Neuronal stem cell (in vitro differentiated cells): ENCODE measurements around the gene ZNF334. TPM values are rescaled to one million over a fixed set of nuclear protein-coding genes. Genes with fewer than 3 reads are reported as not detected.

Source experiments
- DNase-seq: peaks from one replicate; pipeline ENCODE4 v3.0.0-alpha.2; 2013; ENCODE audit warnings: low spot score
- H2AFZ ChIP-seq: one replicate; pipeline ENCODE4 v1.6.1; 2013; ENCODE audit warnings: mild to moderate bottlenecking, low read length, inconsistent platforms
- H2AK5ac ChIP-seq: 2 replicates; pipeline ENCODE4 v1.6.1; 2013; ENCODE audit warnings: low read depth, mild to moderate bottlenecking, inconsistent platforms, low read length, moderate library complexity, mixed read lengths
- H2BK120ac ChIP-seq: 2 replicates; pipeline ENCODE4 v1.6.1; 2013; ENCODE audit warnings: low read depth, mild to moderate bottlenecking, inconsistent platforms, low read length, moderate library complexity, mixed read lengths
- H2BK12ac ChIP-seq: one replicate; pipeline ENCODE4 v1.6.1; 2013; ENCODE audit warnings: low read length, inconsistent platforms
- H2BK15ac ChIP-seq: 2 replicates; pipeline ENCODE4 v1.6.1; 2013; ENCODE audit warnings: mild to moderate bottlenecking, low read length, inconsistent platforms, mixed read lengths
- H2BK5ac ChIP-seq: one replicate; pipeline ENCODE4 v1.6.1; 2013; ENCODE audit warnings: inconsistent platforms, mild to moderate bottlenecking, low read length, moderate library complexity
- H3K14ac ChIP-seq: one replicate; pipeline ENCODE4 v1.6.1; 2013; ENCODE audit warnings: low read length, inconsistent platforms
- H3K18ac ChIP-seq: 2 replicates; pipeline ENCODE4 v1.6.1; 2013; ENCODE audit warnings: low read length, inconsistent platforms
- H3K23ac ChIP-seq: 2 replicates; pipeline ENCODE4 v1.6.1; 2013; ENCODE audit warnings: low read depth, mild to moderate bottlenecking, mixed read lengths, low read length, inconsistent platforms; ENCODE audit not compliant: poor library complexity
- H3K27ac ChIP-seq: replicated peaks from 3 replicates; pipeline ENCODE4 v1.5.1; 2013; ENCODE audit warnings: low read length, inconsistent platforms
- H3K27me3 ChIP-seq, 3 experiments: 2 replicates each; pipeline ENCODE4 v1.6.1; 2013; ENCODE audit warnings: low read length in 3 of 3, mild to moderate bottlenecking in 2 of 3, inconsistent platforms in 1 of 3, low read depth in 1 of 3, mixed read lengths in 1 of 3, moderate library complexity in 1 of 3; ENCODE audit not compliant: control insufficient read depth in 3 of 3, insufficient read depth in 3 of 3
- H3K36me3 ChIP-seq, 2 donors: replicated peaks in 1 of 2; 2 replicates each; pipeline ENCODE4 v1.6.1; 2013; ENCODE audit warnings: low read length in 2 of 2; ENCODE audit not compliant: control insufficient read depth in 2 of 2, insufficient read depth in 2 of 2
- H3K4ac ChIP-seq: 2 replicates; pipeline ENCODE4 v1.6.1; 2013; ENCODE audit warnings: inconsistent platforms, mild to moderate bottlenecking, low read length, moderate library complexity
- H3K4me1 ChIP-seq, 2 donors: 1 replicate in 1 of 2; 2 replicates in 1 of 2; pipeline ENCODE4 v1.6.1; 2013; ENCODE audit warnings: low read length in 2 of 2, low read depth in 1 of 2; ENCODE audit not compliant: control insufficient read depth in 2 of 2, insufficient read depth in 1 of 2
- H3K4me2 ChIP-seq: one replicate; pipeline ENCODE4 v1.6.1; 2013; ENCODE audit warnings: mild to moderate bottlenecking, low read length, inconsistent platforms; ENCODE audit not compliant: insufficient read depth, poor library complexity, severe bottlenecking
- H3K4me3 ChIP-seq, 2 donors: 2 replicates each; pipeline ENCODE4 v1.5.1; 2013; ENCODE audit warnings: low read length in 2 of 2, mild to moderate bottlenecking in 2 of 2, inconsistent platforms in 1 of 2, moderate library complexity in 1 of 2
- H3K79me1 ChIP-seq: one replicate; pipeline ENCODE4 v1.6.1; 2013; ENCODE audit warnings: low read depth, mild to moderate bottlenecking, inconsistent platforms, low read length, moderate library complexity
- H3K9ac ChIP-seq: one replicate; pipeline ENCODE4 v1.6.1; 2013; ENCODE audit warnings: mild to moderate bottlenecking, low read depth, low read length, inconsistent platforms; ENCODE audit not compliant: poor library complexity
- H3K9me3 ChIP-seq, 2 donors: replicated peaks in 1 of 2; 2 replicates each; pipeline versions ENCODE3 to v1.6.1; 2013; ENCODE audit warnings: low read length in 2 of 2, mild to moderate bottlenecking in 2 of 2, inconsistent platforms in 1 of 2, low read depth in 1 of 2, mixed read lengths in 1 of 2, moderate library complexity in 1 of 2; ENCODE audit not compliant: control insufficient read depth in 2 of 2, insufficient read depth in 1 of 2
- H4K8ac ChIP-seq: one replicate; pipeline ENCODE4 v1.6.1; 2013; ENCODE audit warnings: low read depth, mild to moderate bottlenecking, inconsistent platforms, low read length, moderate library complexity
- H4K91ac ChIP-seq: one replicate; pipeline ENCODE4 v1.6.1; 2013; ENCODE audit warnings: low read length, low read depth, mild to moderate bottlenecking, inconsistent platforms; ENCODE audit not compliant: poor library complexity
- WGBS, 2 donors: extraction: QIAGEN DNeasy Blood & Tissue Kit; methylation state at CpG; one replicate each; pipeline ENCODE4 v1.1.7; 2013; ENCODE audit warnings: missing lambda C conversion rate in 2 of 2, mixed read lengths in 1 of 2; ENCODE audit not compliant: insufficient read length in 2 of 2, insufficient replicate concordance in 1 of 2; ENCODE audit errors: extremely low coverage in 2 of 2; 5-methylcytosine and 5-hydroxymethylcytosine counted together
- polyA plus RNA-seq, 2 experiments: library from polyadenylated mRNA; stranded (reverse); fragments of 200-250 nt; gene quantifications; one replicate each; pipeline ENCODE4 v1.2.3, GENCODE V29; 2013

The ZNF334 gene
- 14.2 TPM for polyA plus RNA-seq (2013, experiment 1 of 2)
- polyA plus RNA-seq (2013, experiment 2 of 2): 14.9 TPM

DNA sequence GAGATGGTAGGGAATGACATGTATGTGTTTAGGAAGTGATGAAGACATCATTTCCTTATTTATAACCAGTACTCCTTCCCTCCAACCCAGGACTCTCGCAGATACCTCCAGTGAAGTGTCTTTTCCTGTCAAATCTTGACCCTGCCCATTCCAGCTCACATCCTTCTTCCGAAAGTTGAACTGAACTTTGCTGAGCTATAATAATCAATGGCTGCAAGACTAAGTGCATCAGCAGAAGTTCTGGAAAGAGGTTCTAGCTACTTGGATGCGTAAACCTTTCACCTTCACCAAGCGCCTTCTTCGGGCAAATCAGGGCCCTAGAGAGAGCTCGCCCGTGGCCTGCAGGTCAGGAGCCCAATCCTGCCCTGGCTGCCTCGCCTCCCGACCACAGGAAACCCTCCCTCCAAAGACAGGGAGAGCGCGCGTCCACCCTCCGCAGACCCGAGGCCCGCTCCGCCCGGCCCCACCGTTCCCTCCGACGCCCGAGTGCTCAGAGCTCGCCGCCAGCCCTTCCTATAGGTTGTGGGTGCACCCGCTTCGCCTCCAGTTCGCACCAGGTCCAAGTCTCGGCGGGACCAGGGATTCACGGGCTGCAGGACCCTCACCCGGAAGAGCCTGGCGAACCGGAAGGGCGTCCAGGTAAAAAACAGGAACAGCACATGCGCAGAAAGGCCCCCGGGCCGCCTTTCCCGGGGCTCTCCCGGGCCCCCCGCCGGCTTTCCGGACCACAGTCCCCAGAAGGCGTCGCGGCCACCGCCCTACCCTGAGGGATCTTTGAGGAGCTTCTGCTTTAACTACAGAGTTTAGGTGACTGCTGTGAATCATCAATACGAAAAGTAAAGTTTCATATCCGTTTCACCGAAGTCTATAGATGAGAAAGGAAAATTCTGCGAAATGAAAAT lies at the start of gene ZNF334:
ZNF334 (minus strand) TSS at position 617 of the 902 bp plus-strand sequence. CDS start 1,457 bp downstream, outside the sequence.
- Histone ChIP-seq H2BK12ac (no peak within 1 kb of the TSS), H3K4me1 (peaks cover 0 to 2% of the 10 kb centered on the region in 2 donors), H2BK120ac (no peak within 1 kb of the TSS), H2BK5ac (no peak within 1 kb of the TSS), H4K91ac (no peak within 1 kb of the TSS), H4K8ac (no peak within 1 kb of the TSS), H3K4ac (no peak within 1 kb of the TSS), H3K18ac (peak within 1 kb of the TSS; percentile 91), H3K9ac (peak within 1 kb of the TSS; percentile 94), H3K9me3 (peaks cover 2 to 9% of the 10 kb centered on the region in 2 donors), H2BK15ac (no peak within 1 kb of the TSS), H3K14ac (peak within 1 kb of the TSS; percentile 56), H3K4me2 (peak within 1 kb of the TSS; percentile 57), H3K27me3 (no peaks in the 10 kb centered on the region), H2AFZ (peak within 1 kb of the TSS; percentile 92), H2AK5ac (no peak within 1 kb of the TSS), H3K23ac (peak within 1 kb of the TSS; percentile 59), H3K36me3 (peaks cover 7 to 39% of the 10 kb centered on the region in 2 donors), H3K79me1 (no peaks in the 10 kb centered on the region), H3K4me3 (peak within 1 kb of the TSS; percentile 58 to 99), H3K27ac (peak within 1 kb of the TSS; percentile 44)
- WGBS, 2 donors: no CpG with 5 or more reads among the region's 49 CpGs
- peak; percentile 67 for DNase-seq

DNA sequence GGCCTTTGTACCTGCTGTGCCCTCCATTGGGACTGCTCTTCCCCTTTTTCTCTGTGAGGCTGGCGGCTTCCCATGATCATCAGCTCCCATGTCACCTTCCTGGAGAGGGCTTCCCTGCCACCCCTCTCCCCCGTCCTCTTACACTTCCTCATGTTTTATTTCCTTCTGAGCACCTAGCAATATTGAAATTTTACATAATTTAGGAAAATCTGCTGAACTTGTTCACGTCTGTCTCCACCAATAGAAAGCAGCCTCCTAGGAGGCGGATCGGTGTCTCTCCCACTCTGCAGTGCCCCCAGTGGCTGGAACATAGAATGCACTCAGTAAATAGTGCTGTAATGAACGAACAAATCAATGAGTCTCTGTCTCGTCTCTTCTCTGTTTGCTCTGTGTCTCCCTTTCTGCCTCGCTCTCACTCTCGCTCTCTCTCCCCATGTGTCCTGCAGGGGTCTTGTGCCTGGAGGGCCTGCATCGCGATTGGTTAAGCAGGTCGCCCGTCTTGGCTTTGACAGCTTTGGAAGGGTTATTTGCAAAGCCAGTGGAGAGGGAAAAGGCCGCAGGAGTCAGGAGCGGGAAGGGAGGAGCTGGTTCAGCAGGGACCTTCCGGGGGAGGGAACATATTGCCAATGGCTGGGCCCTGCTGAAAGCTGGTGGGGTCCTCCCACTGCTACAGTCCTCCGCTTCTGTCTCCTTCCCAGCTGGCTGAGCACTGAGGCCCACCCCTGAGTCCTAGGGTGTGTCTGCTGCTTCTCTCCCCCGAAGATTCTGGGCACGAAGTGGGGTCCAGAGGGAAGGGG lies 49.2 kb upstream of the ZNF334 start:
- Histone ChIP-seq H3K18ac (peak overlapping the region; percentile 69), H2BK12ac (no peak overlapping the region), H3K4me2 (peak overlapping the region; percentile 41), H3K36me3 (no peaks in the 10 kb centered on the region), H4K8ac (no peak overlapping the region), H3K4me3 (peak overlapping the region; percentile 45 to 55), H3K27me3 (peaks cover 0 to 1% (median 0%) of the 10 kb centered on the region in 3 experiments), H3K27ac (peak overlapping the region; percentile 80), H3K14ac (peak overlapping the region; percentile 3), H3K23ac (peak overlapping the region; percentile 70), H3K4me1 (peaks cover 20 to 26% of the 10 kb centered on the region in 2 donors), H2BK120ac (no peak overlapping the region), H3K4ac (no peak overlapping the region), H3K79me1 (no peaks in the 10 kb centered on the region), H3K9ac (no peak overlapping the region), H2BK5ac (no peak overlapping the region), H2AK5ac (peak overlapping the region; percentile 22), H2AFZ (peak overlapping the region; percentile 90), H3K9me3 (no peaks in the 10 kb centered on the region), H2BK15ac (no peak overlapping the region), H4K91ac (no peak overlapping the region)
- no CpG with 5 or more reads among the region's 19 CpGs for WGBS, 2 donors
- DNase-seq: peak; percentile 76

DNA sequence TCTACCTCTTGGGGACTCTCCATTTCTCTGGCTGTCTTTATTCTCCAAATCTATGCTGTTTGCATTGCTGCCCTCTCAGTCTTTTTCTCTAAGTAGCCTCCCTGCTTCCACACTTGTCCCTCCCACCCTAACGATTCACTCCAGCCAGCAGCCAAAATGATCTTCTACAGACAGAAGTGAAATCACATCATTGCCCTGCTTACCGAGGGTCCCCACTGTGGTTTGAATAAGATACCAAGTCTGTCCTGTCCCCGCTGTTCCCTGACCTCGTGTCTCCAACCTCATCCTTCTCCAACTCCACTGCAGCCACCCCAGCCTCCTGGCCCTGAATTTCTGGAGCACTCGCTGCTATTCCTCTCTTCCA lies 48.6 kb upstream of the ZNF334 start:
- no peak overlapping the region for H3K14ac ChIP-seq
- H2AFZ ChIP-seq: peak overlapping the region; percentile 90
- peak overlapping the region; percentile 16 for H2BK5ac ChIP-seq
- WGBS, 2 donors: no CpG with 5 or more reads among the region's 5 CpGs
- H2AK5ac ChIP-seq: no peak overlapping the region
- peak overlapping the region; percentile 83 for H4K8ac ChIP-seq
- no peak overlapping the region for H2BK120ac ChIP-seq
- H3K4ac ChIP-seq: no peak overlapping the region
- no peak overlapping the region for H3K9ac ChIP-seq
- no peak overlapping the region for H2BK15ac ChIP-seq
- H3K27me3 ChIP-seq: peaks cover 0 to 1% (median 0%) of the 10 kb centered on the region in 3 experiments
- peaks cover 20 to 26% of the 10 kb centered on the region in 2 donors for H3K4me1 ChIP-seq
- no peak for DNase-seq
- peak overlapping the region; percentile 69 for H3K18ac ChIP-seq
- peak overlapping the region in 1 of 2 donors; percentile 45 for H3K4me3 ChIP-seq
- H2BK12ac ChIP-seq: no peak overlapping the region
- no peak overlapping the region for H3K23ac ChIP-seq
- H3K4me2 ChIP-seq: peak overlapping the region; percentile 31
- no peaks in the 10 kb centered on the region for H3K36me3 ChIP-seq
- peak overlapping the region; percentile 80 for H3K27ac ChIP-seq
- no peaks in the 10 kb centered on the region for H3K9me3 ChIP-seq
- H3K79me1 ChIP-seq: no peaks in the 10 kb centered on the region
- H4K91ac ChIP-seq: no peak overlapping the region
